Activated CD4-positive, alpha-beta memory T cell treated with anti-CD3 and anti-CD28 coated beads, Interleukin-2, amount 10 ng/mL, durations not matched to agents 7 days and 5 days (primary cell): Measurements from ENCODE around the gene TSHZ3. TPM values are rescaled to one million over a fixed set of nuclear protein-coding genes. Genes with fewer than 3 reads are reported as not detected.

ENCODE experiments used
- CTCF ChIA-PET: fragments of 350-600 bp; sonication (Branson Sonifier 250); formaldehyde crosslinking; loops from one replicate; lab custom pipeline; 2021; ENCODE audit warnings: antibody characterized with exemption, inconsistent platforms; lab: Charles Lee
- POLR2A ChIA-PET: fragments of 350-600 bp; sonication (Branson Sonifier 250); formaldehyde crosslinking; loops from one replicate; lab custom pipeline; 2021; ENCODE audit warnings: antibody characterized with exemption; lab: Charles Lee
- DNase-seq: peaks from one replicate; pipeline ENCODE4 v3.0.0-alpha.2; 2020
- H3K27ac Mint-ChIP-seq: one replicate; pipeline ENCODE4 v1.8.0; 2021; ENCODE audit warnings: mild to moderate bottlenecking, mixed read lengths
- H3K27me3 Mint-ChIP-seq: one replicate; pipeline ENCODE4 v1.8.0; 2021; ENCODE audit warnings: mixed read lengths
- H3K36me3 Mint-ChIP-seq: one replicate; pipeline ENCODE4 v1.8.0; 2021; ENCODE audit warnings: low read depth, mixed read lengths
- H3K4me1 Mint-ChIP-seq: one replicate; pipeline ENCODE4 v1.8.0; 2021; ENCODE audit warnings: mixed read lengths
- H3K4me3 Mint-ChIP-seq: one replicate; pipeline ENCODE4 v1.8.0; 2021; ENCODE audit warnings: mild to moderate bottlenecking, mixed read lengths
- H3K9me3 Mint-ChIP-seq: one replicate; pipeline ENCODE4 v1.8.0; 2021; ENCODE audit warnings: mixed read lengths
- total RNA-seq, 2 experiments: library from RNA; stranded (reverse); gene quantifications; one replicate each; pipeline ENCODE4 v1.2.3, GENCODE V29; 2021

TSHZ3 gene
- total RNA-seq, 2 experiments from 2014 or later = 3.0 to 4.2 TPM

- POLR2A ChIA-PET = interaction anchor here (0.5 kb wide), 1 partner anchor 1141 kb away, joined by 3 read pairs; no protein-coding TSS in a partner anchor
- H3K9me3 Mint-ChIP-seq = no peaks in the 10 kb centered on the region
- CTCF ChIA-PET = no interaction called here
Observed at GRCh38 chr19:31372246-31372781, 23.1 kb upstream of the TSHZ3 start.

GRCh38 chr19:31370216-31370615 is 21.0 kb upstream of the TSHZ3 start:
- DNase-seq = no peak
- no peak overlapping the region for H3K27ac Mint-ChIP-seq
- H3K4me1 Mint-ChIP-seq = no peaks in the 10 kb centered on the region
- H3K27me3 Mint-ChIP-seq = peaks cover 10% of the 10 kb centered on the region
- H3K36me3 Mint-ChIP-seq = no peaks in the 10 kb centered on the region
- ChIA-PET POLR2A (no interaction called here), CTCF (no interaction called here)
- no peaks in the 10 kb centered on the region for H3K9me3 Mint-ChIP-seq
- H3K4me3 Mint-ChIP-seq = no peak overlapping the region

More at GRCh38 chr19:31372246-31372781, 23.1 kb upstream of the TSHZ3 start:
- no peak for DNase-seq
- H3K36me3 Mint-ChIP-seq = no peaks in the 10 kb centered on the region
- no peak overlapping the region for H3K4me3 Mint-ChIP-seq
- peaks cover 6% of the 10 kb centered on the region for H3K27me3 Mint-ChIP-seq
- H3K4me1 Mint-ChIP-seq = no peaks in the 10 kb centered on the region
- no peak overlapping the region for H3K27ac Mint-ChIP-seq

GRCh38 chr19:31364963-31365362 is 15.7 kb upstream of the TSHZ3 start:
- no peaks in the 10 kb centered on the region for H3K36me3 Mint-ChIP-seq
- CTCF ChIA-PET = interaction anchor here (1.5 kb wide), 1 partner anchor 25 kb away, joined by 3 read pairs; no protein-coding TSS in a partner anchor
- no peaks in the 10 kb centered on the region for H3K4me1 Mint-ChIP-seq
- peaks cover 22% of the 10 kb centered on the region for H3K27me3 Mint-ChIP-seq
- POLR2A ChIA-PET = no interaction called here
- no peak overlapping the region for H3K27ac Mint-ChIP-seq
- H3K9me3 Mint-ChIP-seq = no peaks in the 10 kb centered on the region
- DNase-seq = no peak
- H3K4me3 Mint-ChIP-seq = no peak overlapping the region

GRCh38 chr19:31361728-31362127 is 12.5 kb upstream of the TSHZ3 start:
- Mint-ChIP-seq H3K27me3 (peaks cover 38% of the 10 kb centered on the region), H3K4me3 (no peak overlapping the region), H3K27ac (no peak overlapping the region), H3K9me3 (no peaks in the 10 kb centered on the region), H3K4me1 (peaks cover 3% of the 10 kb centered on the region), H3K36me3 (no peaks in the 10 kb centered on the region)
- ChIA-PET POLR2A (no interaction called here), CTCF (no interaction called here)
- no peak for DNase-seq

- no peaks in the 10 kb centered on the region for H3K9me3 Mint-ChIP-seq
- DNase-seq = no peak
- no peak overlapping the region for H3K4me3 Mint-ChIP-seq
- CTCF ChIA-PET = interaction anchor here (1.7 kb wide), 1 partner anchor 302 kb away, joined by 7 read pairs; no protein-coding TSS in a partner anchor
- POLR2A ChIA-PET = no interaction called here
- peaks cover 4% of the 10 kb centered on the region for H3K36me3 Mint-ChIP-seq
- peaks cover 32% of the 10 kb centered on the region for H3K4me1 Mint-ChIP-seq
- H3K27me3 Mint-ChIP-seq = peaks cover 72% of the 10 kb centered on the region
- no peak overlapping the region for H3K27ac Mint-ChIP-seq
Observed at GRCh38 chr19:31357315-31357673, 8.1 kb upstream of the TSHZ3 start.

GRCh38 chr19:31356587-31357314 is 7.5 kb upstream of the TSHZ3 start:
- no peaks in the 10 kb centered on the region for H3K9me3 Mint-ChIP-seq
- POLR2A ChIA-PET = interaction anchor here (0.5 kb wide), 1 partner anchor 38 kb away, joined by 3 read pairs; no protein-coding TSS in a partner anchor
- peaks cover 74% of the 10 kb centered on the region for H3K27me3 Mint-ChIP-seq
- H3K4me3 Mint-ChIP-seq = no peak overlapping the region
- DNase-seq = peak; percentile 62
- CTCF ChIA-PET = interaction anchor here (0.8 to 1.7 kb wide), 2 partner anchors 302 to 688 kb away, joined by 3 to 7 read pairs; no protein-coding TSS in a partner anchor
- H3K36me3 Mint-ChIP-seq = peaks cover 4% of the 10 kb centered on the region
- peak overlapping the region; percentile 21 for H3K27ac Mint-ChIP-seq
- peaks cover 35% of the 10 kb centered on the region for H3K4me1 Mint-ChIP-seq

GRCh38 chr19:31355665-31356289 is 6.5 kb upstream of the TSHZ3 start:
- Mint-ChIP-seq H3K36me3 (peaks cover 4% of the 10 kb centered on the region), H3K9me3 (no peaks in the 10 kb centered on the region), H3K4me3 (no peak overlapping the region), H3K27ac (no peak overlapping the region), H3K4me1 (peaks cover 37% of the 10 kb centered on the region), H3K27me3 (peaks cover 75% of the 10 kb centered on the region)
- DNase-seq = no peak
- POLR2A ChIA-PET = no interaction called here
- CTCF ChIA-PET = interaction anchor here (2.1 kb wide), 1 partner anchor 869 kb away, joined by 5 read pairs; no protein-coding TSS in a partner anchor

GRCh38 chr19:31354799-31355664 is 5.8 kb upstream of the TSHZ3 start:
- ChIA-PET POLR2A (no interaction called here), CTCF (interaction anchor here (2.1 kb wide), 1 partner anchor 870 kb away, joined by 5 read pairs; no protein-coding TSS in a partner anchor)
- Mint-ChIP-seq H3K27ac (no peak overlapping the region), H3K4me1 (peaks cover 37% of the 10 kb centered on the region), H3K4me3 (no peak overlapping the region), H3K36me3 (peaks cover 4% of the 10 kb centered on the region), H3K27me3 (peaks cover 71% of the 10 kb centered on the region), H3K9me3 (no peaks in the 10 kb centered on the region)
- DNase-seq = no peak

GRCh38 chr19:31354316-31354715 is 5.1 kb upstream of the TSHZ3 start:
- ChIA-PET CTCF (interaction anchor here (0.6 to 2.1 kb wide), 2 partner anchors 568 to 870 kb away, joined by 3 to 5 read pairs; no protein-coding TSS in a partner anchor), POLR2A (interaction anchor here (0.5 kb wide), 1 partner anchor 25 kb away, joined by 3 read pairs; no protein-coding TSS in a partner anchor)
- H3K27ac Mint-ChIP-seq = no peak overlapping the region
- H3K4me1 Mint-ChIP-seq = peaks cover 37% of the 10 kb centered on the region
- H3K9me3 Mint-ChIP-seq = no peaks in the 10 kb centered on the region
- H3K36me3 Mint-ChIP-seq = peaks cover 4% of the 10 kb centered on the region
- no peak overlapping the region for H3K4me3 Mint-ChIP-seq
- peaks cover 68% of the 10 kb centered on the region for H3K27me3 Mint-ChIP-seq
- DNase-seq = no peak

- Mint-ChIP-seq H3K4me1 (peaks cover 37% of the 10 kb centered on the region), H3K27me3 (peaks cover 68% of the 10 kb centered on the region), H3K4me3 (no peak overlapping the region), H3K36me3 (peaks cover 4% of the 10 kb centered on the region), H3K27ac (no peak overlapping the region), H3K9me3 (no peaks in the 10 kb centered on the region)
- CTCF ChIA-PET = interaction anchor here (0.6 to 2.1 kb wide), 2 partner anchors 567 to 871 kb away, joined by 3 to 5 read pairs; no protein-coding TSS in a partner anchor
- POLR2A ChIA-PET = interaction anchor here (0.5 kb wide), 1 partner anchor 24 kb away, joined by 3 read pairs; no protein-coding TSS in a partner anchor
- DNase-seq = no peak
Observed at GRCh38 chr19:31353833-31354232, 4.6 kb upstream of the TSHZ3 start.

GRCh38 chr19:31352782-31353651 is 3.8 kb upstream of the TSHZ3 start:
- CTCF ChIA-PET = no interaction called here
- H3K27me3 Mint-ChIP-seq = peaks cover 68% of the 10 kb centered on the region
- H3K4me1 Mint-ChIP-seq = peaks cover 43% of the 10 kb centered on the region
- H3K36me3 Mint-ChIP-seq = peaks cover 4% of the 10 kb centered on the region
- POLR2A ChIA-PET = no interaction called here
- DNase-seq = no peak
- H3K27ac Mint-ChIP-seq = no peak overlapping the region
- no peak overlapping the region for H3K4me3 Mint-ChIP-seq
- H3K9me3 Mint-ChIP-seq = no peaks in the 10 kb centered on the region
